8988T (cell line): Measurements from ENCODE around the gene RGS3.

Experiments
- DNase-seq: peaks from one replicate; pipeline ENCODE4 v3.0.0; 2011

RGS3 gene

DNA sequence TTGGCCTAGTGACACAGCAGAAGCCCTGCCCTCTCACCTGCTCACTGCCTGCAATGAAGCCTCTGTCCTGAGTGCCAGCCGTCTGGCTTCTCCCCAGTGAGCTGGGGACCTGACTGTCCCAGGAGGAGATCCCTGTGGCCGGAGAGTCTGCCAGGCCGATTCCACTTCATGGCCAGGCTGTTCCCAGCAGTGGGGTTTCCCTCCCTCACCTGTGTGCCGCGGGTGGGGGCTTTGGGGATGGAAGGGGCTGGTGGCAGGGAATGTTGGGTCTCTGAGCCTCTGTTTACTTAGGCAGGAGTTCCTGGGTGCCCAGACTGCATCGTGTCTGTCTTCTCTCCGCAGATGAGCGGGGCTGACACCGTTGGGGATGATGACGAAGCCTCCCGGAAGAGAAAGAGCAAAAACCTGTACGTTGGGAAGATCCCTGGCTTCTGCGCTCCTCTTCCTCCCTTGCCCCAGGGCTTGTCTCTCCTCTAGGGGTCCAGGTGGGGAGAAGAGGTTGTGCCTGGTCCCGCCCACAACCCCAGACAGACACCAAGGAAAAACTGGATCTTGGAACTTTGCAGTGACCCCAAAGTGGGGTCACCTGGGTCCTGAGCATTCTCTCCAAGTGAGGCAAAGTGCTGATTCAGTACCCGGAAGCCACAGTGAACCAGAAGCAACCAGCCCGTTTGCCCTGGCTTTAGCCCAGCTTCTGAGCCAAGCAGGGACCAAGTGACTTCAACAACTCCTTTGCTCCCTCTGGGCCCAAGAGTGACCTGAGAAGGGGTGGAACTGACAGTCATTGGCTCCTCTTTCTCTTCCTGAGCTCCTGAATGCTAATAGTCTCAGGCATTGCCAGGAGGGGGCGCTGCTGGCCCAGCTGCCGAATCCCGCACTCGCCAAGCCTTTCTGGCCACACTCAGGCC is 127.7 kb downstream of the RGS3 start:
- peak; percentile 68 for DNase-seq

DNA sequence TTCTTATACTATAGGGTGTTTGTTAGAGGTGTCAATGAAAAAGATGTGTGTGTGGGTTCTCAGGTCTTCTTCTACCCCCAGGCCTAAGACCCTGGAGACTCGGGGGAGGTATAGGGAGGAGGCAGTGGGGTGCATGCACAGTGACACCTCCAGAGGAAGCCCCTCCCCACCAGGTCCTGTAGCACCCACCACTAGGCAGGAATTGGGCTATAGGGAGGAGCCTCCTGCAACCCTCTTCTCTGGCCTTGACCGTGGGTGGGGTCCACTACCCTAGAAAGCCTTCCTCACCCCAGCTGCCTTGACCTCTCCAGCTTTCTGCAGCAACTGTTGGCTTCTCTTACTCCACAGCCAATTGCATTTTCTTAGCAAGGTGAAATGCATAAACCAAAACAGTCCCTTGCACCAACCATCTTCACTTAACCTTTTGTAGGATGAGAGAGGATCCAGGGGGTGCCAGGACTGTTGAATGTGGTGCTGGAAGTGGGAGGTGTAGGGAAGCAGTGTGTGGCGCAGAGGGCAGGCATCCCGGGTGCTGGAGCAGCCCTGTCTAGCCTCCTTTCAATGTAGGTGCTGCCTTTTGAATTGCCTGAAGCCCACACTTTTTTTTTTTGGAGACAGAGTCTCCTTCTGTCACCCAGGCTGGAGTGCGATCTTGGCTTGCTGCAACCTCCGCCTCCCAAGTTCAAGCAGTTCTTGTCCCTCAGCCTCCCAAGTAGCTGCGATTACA is 128.5 kb downstream of the RGS3 start:
- DNase-seq, result no peak

- no peak for DNase-seq
These were observed 129.5 kb downstream of the RGS3 start for GRCh38 chr9:113592876-113593575.

DNA sequence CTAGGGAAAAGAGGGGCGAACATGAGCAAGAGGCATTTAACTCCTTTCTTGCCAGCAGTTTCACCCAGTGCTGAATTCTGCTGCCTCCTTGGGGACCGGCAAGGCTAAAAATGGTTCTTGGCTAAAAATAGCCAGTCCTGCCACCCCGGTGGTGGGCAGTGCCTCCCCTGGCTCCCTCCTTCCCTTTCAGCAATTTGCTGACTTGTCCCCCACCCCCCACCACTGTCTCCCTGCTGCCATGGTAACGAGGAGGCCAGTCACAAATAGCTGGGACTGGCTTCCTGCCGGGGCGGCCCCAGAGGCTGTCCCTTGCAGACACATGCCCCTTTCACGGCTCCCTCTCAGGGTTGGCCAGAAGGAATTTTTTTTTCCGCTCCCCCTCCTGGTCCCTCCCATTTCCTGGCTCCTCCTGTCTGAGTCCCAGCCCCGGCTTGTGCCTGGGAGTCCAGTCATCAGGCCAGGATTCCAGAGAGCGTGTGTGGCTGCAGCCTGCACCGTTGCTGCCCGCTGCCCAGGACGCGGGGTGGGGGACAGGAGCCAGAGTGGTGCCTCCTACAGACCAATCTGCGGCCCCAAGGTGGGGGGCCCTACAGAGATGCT is 130.3 kb downstream of the RGS3 start:
- DNase-seq, result peak; percentile 88

- no peak for DNase-seq
These were observed 131.2 kb downstream of the RGS3 start for GRCh38 chr9:113594484-113595299.

DNA sequence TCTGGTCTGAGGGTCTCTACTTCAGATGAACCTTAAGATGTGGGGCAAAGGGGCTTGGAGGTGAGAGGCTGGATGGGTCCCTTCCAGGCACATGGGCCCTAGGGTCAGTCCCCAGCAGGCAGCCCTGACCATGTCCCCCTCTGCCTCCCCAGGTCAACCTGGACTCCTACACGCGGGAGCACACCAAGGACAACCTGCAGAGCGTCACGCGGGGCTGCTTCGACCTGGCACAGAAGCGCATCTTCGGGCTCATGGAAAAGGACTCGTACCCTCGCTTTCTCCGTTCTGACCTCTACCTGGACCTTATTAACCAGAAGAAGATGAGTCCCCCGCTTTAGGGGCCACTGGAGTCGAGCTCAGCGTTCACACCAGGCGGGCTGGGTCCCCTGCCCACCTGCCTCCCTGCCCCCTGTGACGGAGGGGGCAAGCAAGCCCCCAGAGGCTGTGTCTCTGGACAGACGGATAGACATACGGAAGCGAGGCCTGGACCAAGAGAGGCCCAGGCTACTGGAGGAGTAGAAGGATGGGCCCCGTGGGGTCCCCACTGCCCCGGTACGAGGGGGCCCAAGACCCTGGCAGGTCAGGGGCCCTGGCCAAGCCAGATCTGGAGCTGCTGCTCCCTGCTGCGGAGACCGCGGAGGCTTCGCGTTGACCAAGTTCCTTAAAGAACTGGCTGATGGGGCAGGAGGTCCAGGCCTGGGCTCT is 133.2 kb downstream of the RGS3 start:
- no peak for DNase-seq

DNA sequence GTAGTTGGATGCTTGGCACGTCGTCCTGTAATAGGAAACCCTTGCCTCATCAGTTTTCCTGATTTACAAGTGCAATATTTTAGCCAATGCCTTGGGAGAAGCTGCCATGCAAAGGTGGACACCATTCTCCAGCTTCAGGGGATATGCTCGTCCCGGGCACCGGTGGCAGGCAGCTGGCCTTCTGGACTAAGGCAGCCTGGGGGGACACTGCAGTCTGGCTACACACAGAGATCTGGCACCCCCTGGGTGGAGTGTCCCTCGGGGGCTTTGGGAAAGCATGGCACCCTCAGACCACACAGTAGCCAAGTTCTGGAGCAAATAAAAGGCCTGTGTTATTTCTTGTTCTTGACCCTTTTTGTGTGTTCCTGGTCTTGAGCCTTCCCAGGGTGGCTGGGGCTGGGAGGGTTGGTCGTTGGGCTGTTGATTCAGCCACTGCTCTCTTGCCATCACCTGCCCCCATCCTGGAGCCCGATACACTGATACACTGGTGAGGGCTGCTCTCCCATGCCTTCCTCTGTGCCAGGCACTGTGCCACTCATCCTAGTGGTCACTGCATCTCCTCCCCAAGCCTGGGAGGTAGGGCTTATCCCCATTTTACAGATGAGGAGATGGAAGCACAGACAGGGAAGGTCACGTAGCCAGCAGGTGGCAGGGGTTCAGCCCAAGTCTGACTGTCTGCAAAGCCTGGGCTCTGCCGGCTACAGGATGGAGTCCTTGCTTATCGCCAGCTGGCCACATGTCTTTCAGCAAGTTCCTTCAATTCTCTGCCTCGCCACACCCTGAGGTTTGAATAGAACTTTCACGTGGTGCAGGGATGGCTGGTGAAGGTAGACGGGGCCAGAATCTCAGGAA is 134.1 kb downstream of the RGS3 start:
- DNase-seq, result no peak

GRCh38 chr9:113598451-113598850 is 134.9 kb downstream of the RGS3 start:
- DNase-seq, result no peak

GRCh38 chr9:113598883-113599282 is 135.4 kb downstream of the RGS3 start:
- no peak for DNase-seq

GRCh38 chr9:113599646-113600022 is 136.1 kb downstream of the RGS3 start:
- no peak for DNase-seq

DNA sequence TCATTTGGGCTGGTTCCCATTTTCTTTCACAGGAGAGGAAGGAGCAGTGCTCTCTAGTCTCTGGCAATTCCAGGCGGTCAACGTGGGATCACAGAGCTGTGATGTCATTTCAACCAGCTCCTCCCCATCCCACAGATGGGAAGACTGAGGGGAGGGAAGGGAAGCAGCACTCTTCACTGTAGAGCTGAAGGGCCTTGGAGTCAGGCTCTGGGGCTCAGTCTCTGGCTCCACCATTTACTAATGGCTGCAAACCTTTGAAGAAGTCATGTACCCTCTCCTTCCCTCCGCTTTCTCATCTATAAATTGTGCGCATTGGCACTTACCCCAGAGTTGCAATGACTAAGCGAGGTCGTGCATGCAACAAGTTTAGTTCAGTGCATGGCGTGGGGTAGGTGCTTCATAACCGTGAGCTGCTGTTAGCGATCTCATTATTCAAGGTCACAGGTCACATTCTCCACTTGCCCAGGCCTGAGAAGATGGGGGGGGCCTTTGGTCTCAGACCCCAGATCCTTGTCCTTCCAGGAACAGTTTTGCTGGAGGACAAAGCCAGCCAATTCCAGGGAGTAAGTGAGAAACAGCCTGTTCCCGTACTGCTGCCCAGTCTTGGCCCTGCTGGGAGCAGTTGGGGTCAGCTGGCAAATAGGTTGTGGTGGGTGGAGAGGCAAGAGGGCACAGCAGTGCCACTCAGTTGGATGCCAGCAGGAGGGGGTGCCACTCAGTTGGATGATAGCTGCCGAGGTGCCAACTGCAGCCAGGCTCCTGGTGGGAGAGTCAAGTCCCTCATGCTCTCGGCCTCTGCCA is 136.7 kb downstream of the RGS3 start:
- no peak for DNase-seq

- no peak for DNase-seq
These were observed 137.5 kb downstream of the RGS3 start for GRCh38 chr9:113600871-113601614.

DNA sequence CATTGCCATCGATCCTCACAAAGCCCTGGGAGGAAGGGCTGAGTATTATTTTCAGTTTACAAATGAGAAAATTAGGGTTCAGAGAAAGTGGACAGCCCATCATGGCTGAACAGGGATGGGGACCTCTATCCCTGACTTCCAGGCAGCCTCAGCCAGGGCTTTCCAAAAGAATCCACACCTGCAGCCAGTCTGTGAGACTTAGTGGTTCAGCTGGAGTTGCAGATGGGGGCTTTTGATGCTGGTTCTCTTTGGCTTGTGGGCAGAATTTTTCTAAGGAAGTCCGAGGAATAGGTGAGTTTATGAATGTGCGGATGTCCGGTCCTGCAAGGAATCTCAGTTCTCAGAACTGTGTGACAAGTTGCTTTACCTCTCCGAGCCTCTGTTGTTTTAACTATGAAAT is 138.1 kb downstream of the RGS3 start:
- DNase-seq, result no peak

DNA sequence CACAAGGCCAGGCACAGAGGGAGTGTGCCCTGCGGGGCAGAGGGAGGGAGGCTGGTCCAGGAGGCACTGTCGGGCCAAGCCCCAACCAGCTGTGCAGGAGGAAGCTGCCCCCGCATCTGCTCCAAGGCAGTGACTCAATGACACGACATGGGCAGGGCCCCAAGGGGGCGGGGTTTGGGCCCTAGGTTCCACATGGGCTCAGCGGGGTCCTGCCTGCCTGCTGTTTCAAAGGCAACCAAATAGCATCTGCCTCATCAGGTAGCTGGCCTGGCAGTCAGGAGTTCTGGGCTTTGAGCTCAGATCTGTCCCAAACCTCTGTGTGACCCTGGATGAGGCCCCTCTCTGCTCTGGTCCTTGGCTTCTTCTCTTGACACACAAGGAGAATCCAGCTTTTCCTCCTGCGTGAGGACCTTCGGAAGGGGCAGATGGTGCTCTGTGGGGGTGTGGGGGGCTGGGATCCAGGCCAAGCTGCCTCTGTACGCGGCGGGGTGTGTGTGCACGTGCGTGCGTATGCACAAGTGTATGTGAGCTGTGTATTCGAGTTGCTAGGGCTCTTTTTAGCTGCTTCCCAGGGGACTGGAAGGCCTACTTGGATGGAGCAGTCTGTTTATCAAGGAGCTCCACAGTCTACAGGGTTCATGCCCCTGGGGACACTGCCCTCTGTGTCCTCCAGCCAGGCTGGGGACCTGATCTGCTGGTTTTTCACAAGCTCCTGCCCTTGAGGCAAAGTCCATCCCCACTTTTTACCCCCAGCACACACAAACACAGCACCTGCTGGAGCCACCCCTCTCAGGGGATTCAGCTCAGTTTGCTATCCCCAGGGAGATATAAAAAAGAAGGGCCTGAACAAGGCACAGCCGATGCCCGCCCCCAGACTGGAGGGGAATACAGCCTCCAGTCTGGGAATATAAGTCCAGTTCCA is 138.9 kb downstream of the RGS3 start:
- DNase-seq, result no peak

DNA sequence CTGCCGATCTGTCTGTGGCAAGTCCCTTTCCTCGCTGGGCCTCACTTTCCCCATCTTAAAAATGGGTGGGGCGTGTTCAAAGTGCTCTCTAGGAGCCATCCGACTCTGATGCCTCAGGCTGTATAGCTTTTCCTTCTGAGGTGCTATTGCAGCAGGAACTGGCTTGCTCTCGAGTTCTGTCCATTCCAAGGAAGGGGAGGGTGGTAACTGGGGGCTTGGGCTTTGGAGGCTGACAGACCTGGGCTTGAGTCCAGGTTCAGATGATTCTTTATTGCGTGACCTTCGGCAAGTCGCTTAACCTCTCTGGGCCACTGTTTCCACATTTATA is 139.5 kb downstream of the RGS3 start:
- no peak for DNase-seq

DNA sequence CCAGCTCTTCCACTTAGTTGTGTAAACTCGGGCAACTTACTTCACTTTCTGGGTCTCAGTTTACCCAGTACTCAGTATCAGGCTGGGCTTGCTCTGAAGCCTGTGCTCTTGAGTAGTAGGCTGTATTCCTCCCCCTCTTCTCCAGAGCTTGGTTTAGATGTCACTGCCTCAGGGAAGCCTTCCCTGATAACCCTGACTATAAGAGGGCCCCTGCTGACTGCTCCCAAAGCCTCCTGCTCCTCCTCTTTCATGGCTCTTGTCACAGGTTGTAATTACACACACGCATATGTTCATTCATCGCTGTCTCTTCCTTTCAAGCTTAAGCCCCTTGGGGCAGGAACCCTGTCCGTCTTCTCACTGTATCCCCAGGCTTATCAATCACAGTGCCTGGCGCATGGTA is 140.2 kb downstream of the RGS3 start:
- DNase-seq, result no peak

- no peak for DNase-seq
These were observed 140.9 kb downstream of the RGS3 start for GRCh38 chr9:113604393-113604792.

- DNase-seq, result no peak
These were observed 143.0 kb downstream of the RGS3 start for GRCh38 chr9:113606510-113606909.
